ENCODE results near the gene MAG.

MAG gene

GRCh38 chr19:35299523-35300338, 7.8 kb downstream of the MAG start:
- in situ Hi-C loops (cut with HindIII; ENCODE audit: low sequenced_read_pairs), result no loop called here
- no peak overlapping the region for H3K4me3 ChIP-seq (ENCODE audit: low read depth, low read length)
- DNase-seq (ENCODE audit: low read depth, low spot score), result no peak
- TF ChIP-seq CTCF (IDR thresholded peaks at IDR 0.05; ENCODE audit: low read depth, low read length), result no peak

- TF ChIP-seq CTCF (IDR thresholded peaks at IDR 0.05; ENCODE audit: low read depth, low read length), result no peak
- in situ Hi-C loops (cut with HindIII; ENCODE audit: low sequenced_read_pairs), result no loop called here
- no peak overlapping the region for H3K4me3 ChIP-seq (ENCODE audit: low read depth, low read length)
- no peak for DNase-seq (ENCODE audit: low read depth, low spot score)
These were observed 8.3 kb downstream of the MAG start for GRCh38 chr19:35300339-35300649.

- TF ChIP-seq CTCF (IDR thresholded peaks at IDR 0.05; ENCODE audit: low read depth, low read length), result no peak
- no peak for DNase-seq (ENCODE audit: low read depth, low spot score)
- no peak overlapping the region for H3K4me3 ChIP-seq (ENCODE audit: low read depth, low read length)
- in situ Hi-C loops (cut with HindIII; ENCODE audit: low sequenced_read_pairs), result no loop called here
These were observed 10.0 kb downstream of the MAG start for GRCh38 chr19:35301961-35302360.

GRCh38 chr19:35302446-35302845, 10.5 kb downstream of the MAG start:
- no peak overlapping the region for H3K4me3 ChIP-seq (ENCODE audit: low read depth, low read length)
- in situ Hi-C loops (cut with HindIII; ENCODE audit: low sequenced_read_pairs), result no loop called here
- no peak for DNase-seq (ENCODE audit: low read depth, low spot score)
- TF ChIP-seq CTCF (IDR thresholded peaks at IDR 0.05; ENCODE audit: low read depth, low read length), result no peak

- no peak for TF ChIP-seq CTCF (IDR thresholded peaks at IDR 0.05; ENCODE audit: low read depth, low read length)
- no peak overlapping the region for H3K4me3 ChIP-seq (ENCODE audit: low read depth, low read length)
- DNase-seq (ENCODE audit: low read depth, low spot score), result no peak
- in situ Hi-C loops (cut with HindIII; ENCODE audit: low sequenced_read_pairs), result no loop called here
These were observed 11.5 kb downstream of the MAG start for GRCh38 chr19:35303357-35303915.

GRCh38 chr19:35304036-35304435, 12.1 kb downstream of the MAG start:
- in situ Hi-C loops (cut with HindIII; ENCODE audit: low sequenced_read_pairs), result no loop called here
- DNase-seq (ENCODE audit: low read depth, low spot score), result no peak
- TF ChIP-seq CTCF (IDR thresholded peaks at IDR 0.05; ENCODE audit: low read depth, low read length), result no peak
- H3K4me3 ChIP-seq (ENCODE audit: low read depth, low read length), result no peak overlapping the region
